GM19397 (cell line): ENCODE results near the gene PBX1.
"Not testable (repeated sequence)": the region's sequence is repeated elsewhere in the genome, so short reads cannot be mapped to it uniquely, and the experiment has no call there.

Experiments used
- ATAC-seq: cut with Tn5 transposase; IDR thresholded peaks from one replicate; pipeline ENCODE4 v1.9.1; 2021; ENCODE audit warnings: mild to moderate bottlenecking, moderate library complexity; ENCODE audit not compliant: unreplicated experiment

PBX1 gene

DNA sequence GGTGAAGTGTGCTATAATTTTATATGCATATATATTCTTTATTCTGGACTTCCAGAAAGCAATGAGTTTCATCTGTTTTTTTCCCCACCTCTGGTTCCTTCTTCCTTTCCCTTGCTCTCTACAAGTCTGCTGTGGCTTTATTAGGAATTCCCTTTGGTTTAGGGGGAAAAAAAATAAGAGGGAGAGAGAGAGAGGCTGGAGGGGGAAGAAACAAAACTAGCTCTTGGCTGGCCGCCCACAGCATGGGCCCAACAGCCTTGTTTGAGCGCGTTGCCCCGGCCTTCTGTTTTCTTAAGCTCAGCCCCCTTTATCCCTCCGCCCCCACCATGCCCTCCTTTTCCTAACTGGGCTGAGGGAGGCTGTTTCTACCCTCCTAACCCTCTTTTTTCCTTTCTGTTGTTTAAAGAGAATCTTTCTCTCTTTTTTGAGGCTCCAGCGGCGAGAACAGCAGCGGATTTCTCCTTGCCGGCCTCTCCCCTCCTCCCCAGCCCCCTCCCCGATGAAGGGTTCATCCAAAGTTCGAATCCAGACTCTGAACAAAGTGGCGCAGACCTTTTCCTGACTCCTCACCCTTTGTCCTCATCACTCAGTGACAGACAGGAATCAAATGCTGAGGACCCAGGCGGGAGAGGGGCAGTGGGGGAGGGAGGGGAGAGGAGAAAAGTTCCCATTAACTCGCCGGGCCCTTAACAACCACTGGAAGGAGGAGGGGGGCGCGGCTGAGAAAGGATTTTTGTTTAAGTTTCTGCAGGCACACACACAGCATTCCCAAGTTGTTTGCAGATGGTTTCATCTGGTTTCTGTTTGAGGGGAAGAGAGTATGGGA, 29.7 kb downstream of the PBX1 start:
- ATAC-seq: no peak

DNA sequence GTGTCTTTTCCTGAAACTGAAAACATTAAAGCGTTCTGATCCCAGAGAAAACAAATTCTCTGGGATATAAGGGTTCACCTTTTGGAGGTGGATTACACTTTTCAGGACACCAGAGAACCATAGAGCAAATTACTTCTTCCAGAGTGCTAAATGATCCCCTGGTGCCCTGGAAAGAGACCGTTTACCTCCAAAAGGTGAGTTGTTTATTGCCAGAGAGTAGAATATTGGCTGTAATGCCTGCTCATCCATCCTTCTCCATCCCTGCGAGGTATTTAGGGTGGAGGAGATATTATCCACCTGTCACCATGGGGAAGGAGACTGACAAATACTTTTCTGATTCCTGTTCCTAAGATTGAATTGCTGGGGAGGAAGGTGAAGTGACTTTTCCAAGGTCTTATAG, 30.4 kb downstream of the PBX1 start:
- no peak for ATAC-seq

DNA sequence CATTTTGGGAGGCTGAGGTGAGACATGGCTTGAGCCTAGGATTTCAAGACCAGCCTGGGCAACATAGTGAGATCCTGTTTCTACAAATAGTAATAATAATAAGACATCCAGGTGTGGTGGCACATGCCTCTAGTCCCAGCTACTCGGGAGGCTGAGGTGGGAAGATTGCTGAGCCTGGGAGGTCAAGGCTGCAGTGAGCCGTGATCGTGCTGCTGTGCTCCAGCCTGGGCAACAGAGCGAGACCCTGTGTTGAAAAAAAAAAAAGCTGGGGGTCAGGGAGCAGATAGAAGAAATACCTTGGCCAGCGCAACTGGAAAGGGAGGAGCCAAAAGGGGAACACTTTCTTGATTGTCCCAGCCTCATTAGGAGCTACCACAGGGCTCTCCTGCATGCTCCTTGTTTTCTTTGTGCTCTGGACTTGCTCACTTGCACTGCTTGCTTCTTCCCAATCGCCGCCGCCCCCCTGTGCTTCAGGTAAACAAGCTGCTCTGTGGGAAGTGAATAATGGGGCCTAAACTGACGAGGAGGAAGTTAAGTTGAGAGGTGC, 31.1 kb downstream of the PBX1 start:
- ATAC-seq: no peak

DNA sequence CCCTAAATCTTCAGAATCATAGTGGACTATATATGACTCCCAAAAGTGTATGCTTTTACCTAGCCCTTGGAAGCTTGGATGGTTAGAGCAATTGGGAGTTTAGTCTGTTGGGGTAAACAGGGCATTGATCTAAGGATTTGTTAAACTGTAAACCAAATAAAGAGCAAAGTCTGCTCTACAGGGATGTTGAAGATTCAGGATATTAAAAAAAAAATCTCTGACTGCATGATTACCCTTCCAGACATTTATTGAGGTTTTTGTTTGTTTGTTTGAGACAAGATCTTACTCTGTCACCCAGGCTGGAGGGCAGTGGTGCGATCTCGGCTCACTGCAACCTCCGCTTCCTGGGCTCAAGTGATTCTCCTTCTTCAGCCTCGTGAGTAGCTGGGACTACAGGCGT, 31.6 kb downstream of the PBX1 start:
- no peak for ATAC-seq

GRCh38 chr1:164591858-164592257, 32.9 kb downstream of the PBX1 start:
- no peak for ATAC-seq

DNA sequence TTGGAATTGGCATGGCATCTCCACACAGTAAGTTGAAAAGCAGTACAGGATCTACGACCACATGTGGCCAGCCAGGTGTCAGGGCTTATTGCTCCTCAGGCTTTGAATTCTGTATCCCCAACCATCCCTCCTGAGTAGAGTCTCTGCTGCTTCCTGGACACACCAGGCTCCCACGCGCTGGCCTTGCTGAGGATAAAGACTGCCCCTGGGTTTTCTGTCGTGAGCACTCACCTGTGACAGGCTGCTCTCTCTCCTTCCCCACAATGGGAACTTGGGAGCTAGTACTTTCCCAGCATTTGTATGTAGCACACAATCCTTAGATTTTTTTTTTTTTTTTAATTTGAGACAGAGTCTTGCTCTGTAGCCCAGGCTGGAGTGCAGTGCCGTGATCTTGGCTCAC, 33.6 kb downstream of the PBX1 start:
- ATAC-seq: no peak

- ATAC-seq: no peak
Measured at GRCh38 chr1:164595212-164595611, 36.2 kb downstream of the PBX1 start.

GRCh38 chr1:164596172-164596571, 37.2 kb downstream of the PBX1 start:
- no peak for ATAC-seq

GRCh38 chr1:164598719-164599118, 39.7 kb downstream of the PBX1 start:
- ATAC-seq: no peak

- ATAC-seq: no peak
Measured at GRCh38 chr1:164599272-164599671, 40.3 kb downstream of the PBX1 start.

- ATAC-seq: no peak
Measured at GRCh38 chr1:164601399-164602100, 42.6 kb downstream of the PBX1 start.

GRCh38 chr1:164602101-164602422, 43.1 kb downstream of the PBX1 start:
- no peak for ATAC-seq

DNA sequence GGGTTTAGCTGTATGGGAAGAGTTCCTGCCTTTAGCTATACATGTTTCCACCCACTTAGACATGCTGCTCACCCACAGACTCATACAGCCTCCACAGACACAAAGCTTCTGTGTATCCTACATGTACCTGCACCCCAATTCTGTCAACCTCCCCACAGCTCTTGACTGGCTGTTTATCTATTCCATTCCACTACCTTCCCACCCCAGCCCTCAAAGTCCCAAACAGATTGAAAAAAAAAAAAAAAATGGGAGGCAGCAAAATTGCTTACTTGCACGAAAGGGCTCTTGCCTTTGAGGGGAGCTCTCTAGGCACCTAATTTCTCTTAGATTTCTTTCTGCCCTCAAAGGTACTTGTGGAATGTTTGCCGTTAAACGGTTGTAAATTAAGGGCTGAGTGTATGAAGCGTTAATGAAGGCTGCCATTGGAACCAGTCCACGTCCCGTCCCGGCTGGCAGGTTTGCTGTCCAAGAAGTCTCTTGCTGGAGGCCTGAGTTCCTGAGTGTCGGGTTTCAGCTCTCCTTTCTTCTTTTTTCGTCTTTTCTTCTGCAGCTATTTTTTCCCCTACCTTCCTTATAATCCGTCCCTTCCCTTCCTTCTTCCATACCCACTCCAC, 43.6 kb downstream of the PBX1 start:
- no peak for ATAC-seq

DNA sequence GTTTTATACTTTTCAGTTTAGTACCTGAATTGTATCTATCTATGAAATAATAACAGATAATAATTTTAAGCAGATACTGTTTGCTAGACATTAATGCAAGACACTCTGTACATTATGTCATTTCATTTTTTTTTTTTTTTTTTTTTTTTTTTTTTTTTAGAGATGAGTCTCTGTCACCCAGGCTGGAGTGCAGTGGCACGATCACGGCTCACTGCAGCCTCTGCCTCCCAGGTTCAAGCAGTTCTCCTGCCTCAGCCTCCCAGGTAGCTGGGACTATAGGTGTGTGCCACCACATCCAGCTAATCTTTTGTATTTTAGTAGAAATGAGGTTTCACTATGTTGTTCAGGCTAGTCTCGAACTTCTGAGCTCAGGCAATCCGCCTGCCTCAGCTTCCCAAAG, 44.8 kb downstream of the PBX1 start:
- not testable (repeated sequence) for ATAC-seq

- ATAC-seq: no peak
Measured at GRCh38 chr1:164604541-164604940, 45.6 kb downstream of the PBX1 start.

- no peak for ATAC-seq
Measured at GRCh38 chr1:164605254-164606091, 46.5 kb downstream of the PBX1 start.

DNA sequence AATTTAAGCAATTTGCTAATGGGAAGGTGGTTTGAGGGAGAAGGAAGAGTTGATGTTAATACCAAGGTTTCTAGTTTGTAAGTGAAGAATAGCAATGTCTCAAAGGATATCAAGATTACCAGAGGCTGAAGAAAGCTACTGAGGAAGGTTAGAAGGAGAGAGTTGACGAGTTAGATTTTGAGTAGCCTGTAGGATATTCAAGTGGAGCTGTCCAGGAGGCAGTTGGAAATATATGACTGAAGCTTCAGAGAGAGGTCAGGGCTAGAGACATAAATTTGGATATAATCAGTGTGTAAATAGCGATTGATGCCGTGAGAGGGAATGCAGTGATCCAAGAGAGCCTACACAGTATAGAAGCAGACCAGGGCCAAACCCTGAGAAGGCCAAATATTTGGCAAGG, 48.4 kb downstream of the PBX1 start:
- ATAC-seq: no peak

- ATAC-seq: no peak
Measured at GRCh38 chr1:164608651-164609057, 49.7 kb downstream of the PBX1 start.

- no peak for ATAC-seq
Measured at GRCh38 chr1:164609089-164609488, 50.1 kb downstream of the PBX1 start.

DNA sequence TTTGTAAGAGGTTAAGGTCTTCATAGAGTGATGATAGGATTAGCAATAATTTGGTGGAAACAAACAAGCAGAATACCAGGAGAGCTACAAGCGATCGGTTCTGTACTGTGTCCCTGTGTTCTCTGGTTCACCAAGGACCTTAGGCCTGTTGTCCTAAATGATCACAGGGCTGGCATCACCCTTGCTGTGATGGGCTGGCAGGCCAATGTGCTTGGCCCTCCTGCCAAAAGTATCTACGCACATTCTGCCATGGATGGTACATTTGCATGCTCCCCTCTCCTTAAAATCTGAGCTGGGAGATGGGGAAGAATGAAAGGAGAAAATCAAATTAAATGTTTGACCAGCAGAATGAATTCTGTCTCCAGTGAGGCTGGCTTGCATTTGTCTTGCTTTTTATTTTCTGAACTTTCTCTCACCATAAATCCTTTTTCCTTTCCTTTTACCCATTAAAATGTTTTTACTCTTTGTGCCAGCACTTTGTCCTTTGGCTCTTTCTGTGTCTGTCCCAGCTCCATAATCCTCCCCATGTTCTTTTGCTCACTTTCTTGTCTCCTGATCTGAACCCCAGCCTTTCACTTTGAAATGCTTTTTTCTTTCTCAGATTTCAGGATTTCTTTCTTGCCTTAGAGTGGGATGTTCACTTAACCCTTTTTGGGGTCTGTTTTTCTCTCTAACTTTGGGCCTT, 51.7 kb downstream of the PBX1 start:
- ATAC-seq: no peak
